GM21515 (cell line): ENCODE results near the gene JMY.

Experiments used
- ATAC-seq: cut with Tn5 transposase; IDR thresholded peaks from one replicate; pipeline ENCODE4 v1.9.1; 2021; ENCODE audit not compliant: unreplicated experiment

Gene JMY

DNA sequence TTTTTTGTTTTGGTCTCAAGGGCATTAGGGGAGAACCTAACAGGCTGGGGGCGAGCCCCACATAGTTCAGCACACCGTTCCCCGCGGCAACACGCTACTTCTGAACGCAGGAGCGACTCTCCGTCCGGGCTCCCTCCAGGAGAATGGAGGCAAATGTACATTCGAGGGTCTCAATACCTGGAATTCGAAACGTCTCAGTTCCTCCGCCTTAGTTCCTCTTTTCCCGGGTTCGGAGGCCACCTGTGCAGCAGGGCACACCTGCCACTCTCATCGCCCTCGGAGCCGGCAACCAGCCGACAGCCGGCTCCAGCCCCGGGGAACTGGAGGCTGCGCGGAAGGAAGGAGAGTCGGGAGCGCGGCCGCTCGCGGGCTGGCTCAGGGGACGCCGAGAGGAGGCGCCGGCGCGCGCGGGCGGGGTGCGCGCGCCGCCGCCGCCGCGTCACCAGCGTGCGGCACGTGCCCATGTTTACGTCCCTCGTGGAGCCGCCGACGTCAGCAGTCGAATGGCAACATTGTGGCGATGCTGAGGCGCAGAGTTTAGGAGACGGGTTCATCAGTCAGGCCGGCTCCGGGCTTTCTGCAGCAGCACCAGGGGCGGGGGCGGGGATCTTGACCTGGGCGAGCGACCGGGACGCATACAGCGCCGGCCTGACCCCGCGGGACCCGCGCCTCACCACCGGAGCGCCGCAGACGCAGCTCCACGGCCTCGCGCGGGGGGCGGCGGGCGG, at the start of gene JMY:
Gene JMY, plus strand, starts transcription at position 498 of the 728 bp plus-strand sequence. CDS start 520 bp downstream, outside the sequence.
- peak; percentile 68 for ATAC-seq

DNA sequence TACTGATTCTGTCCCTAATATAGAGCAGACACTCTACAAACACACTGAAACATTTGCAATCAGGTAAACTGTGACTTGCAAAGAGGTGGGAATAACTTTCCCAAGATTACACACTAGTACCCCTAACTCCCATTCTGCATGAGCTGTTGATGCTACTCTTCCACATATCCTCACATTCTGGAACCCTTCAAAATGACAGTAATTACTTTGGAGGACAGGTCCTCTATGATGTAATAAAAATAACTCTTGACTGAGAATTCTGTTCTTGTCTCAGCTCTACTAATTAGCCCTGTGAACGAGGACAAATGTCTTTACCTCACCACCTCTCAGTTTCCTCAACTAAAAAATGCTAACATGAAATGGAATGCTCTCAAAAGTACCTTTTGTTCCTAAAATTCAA, 49.5 kb upstream of the JMY start:
- no peak for ATAC-seq

- no peak for ATAC-seq
Measured at GRCh38 chr5:79189439-79190234, 46.3 kb upstream of the JMY start.

- no peak for ATAC-seq
Measured at GRCh38 chr5:79190235-79190529, 45.7 kb upstream of the JMY start.

DNA sequence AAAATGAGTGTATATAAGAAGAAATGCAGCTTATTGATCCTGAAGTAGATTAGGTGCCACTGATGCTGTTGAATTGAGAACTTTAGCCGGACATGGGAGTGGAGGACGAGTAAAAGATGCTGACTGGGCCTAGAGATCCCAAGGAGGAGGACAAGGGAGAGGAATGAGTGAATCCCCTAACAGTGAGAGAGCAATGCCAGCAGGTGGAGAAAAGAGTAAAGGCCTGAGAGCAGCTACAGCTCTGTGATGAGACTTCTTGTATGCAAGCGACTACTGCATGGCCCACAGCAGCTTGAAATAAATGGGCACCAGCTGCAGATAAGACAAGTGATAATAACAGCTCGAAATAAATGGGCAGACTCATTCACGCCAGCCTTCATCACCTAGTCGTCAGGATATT, 44.5 kb upstream of the JMY start:
- no peak for ATAC-seq

DNA sequence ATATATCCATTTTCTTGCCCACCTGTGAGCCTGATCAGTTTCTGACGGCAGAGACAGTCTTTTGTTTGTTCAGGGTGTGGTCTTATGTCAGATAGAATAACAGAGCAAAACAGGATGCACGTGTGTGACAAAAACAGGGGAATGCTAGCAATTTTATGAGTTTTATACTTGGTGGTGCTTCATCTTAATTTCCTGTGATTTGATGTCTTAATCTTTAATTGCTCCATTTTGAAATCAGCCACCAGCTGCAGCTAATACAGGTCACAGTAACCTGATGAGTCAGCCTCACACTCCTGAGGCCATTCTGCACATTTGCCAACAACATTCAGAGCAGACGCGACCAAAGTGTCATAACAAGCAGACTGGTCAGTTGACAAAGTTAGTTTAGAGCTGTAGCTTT, 42.3 kb upstream of the JMY start:
- ATAC-seq, result no peak

- peak; percentile 56 for ATAC-seq
Measured at GRCh38 chr5:79200573-79201183, 35.3 kb upstream of the JMY start.

GRCh38 chr5:79201206-79201605, 34.7 kb upstream of the JMY start:
- no peak for ATAC-seq

DNA sequence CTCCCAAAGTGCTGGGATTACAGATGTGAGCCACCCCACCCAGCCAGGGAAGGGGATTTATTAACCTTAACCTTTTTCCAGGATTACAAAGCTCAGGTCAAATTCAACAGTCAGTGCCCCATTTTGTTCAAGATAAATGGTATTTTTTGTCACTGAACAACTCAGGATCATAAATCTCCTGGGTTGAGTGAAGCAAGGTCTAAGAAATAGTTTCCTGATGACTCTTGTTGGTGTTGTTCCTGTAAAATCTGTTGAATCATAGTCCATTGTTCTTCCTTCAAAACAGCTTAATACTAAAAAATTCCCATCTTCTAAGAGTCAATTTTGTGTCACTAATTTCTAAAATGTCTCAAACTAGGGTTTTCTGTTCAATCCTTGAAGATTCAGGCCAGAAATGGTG, 33.9 kb upstream of the JMY start:
- no peak for ATAC-seq

- ATAC-seq, result no peak
Measured at GRCh38 chr5:79205965-79206364, 30.0 kb upstream of the JMY start.

DNA sequence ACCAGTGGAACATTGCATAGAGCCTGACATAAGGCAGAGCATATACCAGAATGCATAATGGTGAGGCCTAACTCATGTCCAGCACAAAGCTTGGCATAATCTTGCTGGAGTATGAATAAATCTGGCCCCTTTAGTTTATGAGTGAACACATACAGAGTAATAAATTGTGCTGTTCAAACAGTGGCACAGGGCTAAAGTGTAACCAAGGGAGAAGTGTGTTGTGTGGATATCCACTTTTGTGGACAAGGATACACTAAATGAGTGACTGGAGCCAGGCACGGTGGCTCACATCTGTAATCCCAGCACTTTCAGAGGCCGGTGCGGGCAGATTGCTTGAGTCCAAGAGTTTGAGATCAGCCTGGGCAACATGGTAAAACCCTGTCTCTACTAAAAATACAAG, 29.4 kb upstream of the JMY start:
- no peak for ATAC-seq

- ATAC-seq, result no peak
Measured at GRCh38 chr5:79209505-79209904, 26.4 kb upstream of the JMY start.

DNA sequence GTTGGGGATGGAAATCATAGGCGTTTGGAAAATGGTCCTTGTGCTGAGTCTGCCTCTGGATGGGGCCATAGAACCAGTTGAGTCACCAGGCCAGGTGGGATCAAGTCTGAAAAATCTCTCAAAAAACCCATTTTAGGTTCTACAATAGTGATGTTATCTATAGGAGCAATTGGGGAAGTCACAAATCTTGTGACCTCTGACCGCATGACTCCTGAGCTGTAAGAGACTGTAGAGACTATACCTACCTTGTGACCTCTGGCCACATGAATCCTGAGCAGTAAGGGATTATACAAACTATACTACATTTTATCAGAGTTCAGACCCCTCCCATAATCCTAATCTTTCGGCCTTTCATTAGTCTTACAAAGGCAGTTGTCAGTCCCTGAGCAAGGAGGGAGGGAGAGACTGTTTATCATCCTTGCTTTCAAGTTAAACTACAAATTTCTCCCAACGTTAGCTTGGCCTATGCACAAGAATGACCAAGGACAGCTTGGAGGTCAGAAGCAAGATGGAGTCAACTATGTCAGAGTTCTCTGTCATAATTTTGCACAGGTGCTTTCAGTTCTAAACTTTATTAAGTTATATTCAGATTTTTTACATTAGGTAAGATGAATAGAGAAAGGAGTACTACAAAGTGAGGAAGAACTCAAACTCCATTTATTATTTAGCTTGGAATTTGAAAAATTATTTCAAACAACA, 11.5 kb upstream of the JMY start:
- ATAC-seq, result no peak

DNA sequence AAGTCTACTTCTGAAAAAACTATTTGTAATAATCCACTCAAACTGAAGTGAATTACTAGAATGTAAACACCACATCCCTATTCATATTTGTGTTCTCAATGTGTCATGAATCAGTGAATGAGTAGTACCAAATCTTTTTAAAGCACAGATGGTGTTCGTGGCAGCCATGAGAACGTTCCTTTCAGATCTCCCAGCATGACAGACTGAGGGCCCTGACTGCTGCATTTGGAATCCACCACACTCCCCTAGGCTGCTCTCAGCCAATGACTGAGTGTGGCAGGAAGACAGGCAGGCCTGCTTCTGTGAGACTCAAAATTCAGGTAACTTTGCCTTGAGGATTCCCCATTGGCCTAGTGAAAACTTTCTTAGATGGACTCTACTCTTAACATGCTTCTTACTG, 10.9 kb upstream of the JMY start:
- no peak for ATAC-seq

DNA sequence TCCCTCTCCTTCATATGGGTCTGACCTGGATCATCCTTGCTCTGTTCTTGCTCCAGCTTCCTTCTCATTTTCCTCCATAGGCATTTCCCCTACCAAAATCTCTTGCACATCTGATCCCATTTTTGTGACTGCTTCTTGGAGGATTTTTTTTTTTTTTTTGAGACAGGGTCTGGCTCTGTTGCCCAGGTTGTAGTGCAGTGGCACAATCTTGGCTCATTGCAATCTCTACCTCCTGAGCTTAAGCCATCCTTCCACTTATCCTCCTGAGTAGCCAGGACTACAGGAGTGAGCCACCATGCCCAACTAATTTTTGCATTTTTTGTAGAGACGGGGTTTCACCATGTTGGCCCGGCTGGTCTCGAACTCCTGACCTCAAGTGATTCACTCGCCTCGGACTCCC, 10.5 kb upstream of the JMY start:
- no peak for ATAC-seq

GRCh38 chr5:79227484-79228025, 8.4 kb upstream of the JMY start:
- no peak for ATAC-seq

DNA sequence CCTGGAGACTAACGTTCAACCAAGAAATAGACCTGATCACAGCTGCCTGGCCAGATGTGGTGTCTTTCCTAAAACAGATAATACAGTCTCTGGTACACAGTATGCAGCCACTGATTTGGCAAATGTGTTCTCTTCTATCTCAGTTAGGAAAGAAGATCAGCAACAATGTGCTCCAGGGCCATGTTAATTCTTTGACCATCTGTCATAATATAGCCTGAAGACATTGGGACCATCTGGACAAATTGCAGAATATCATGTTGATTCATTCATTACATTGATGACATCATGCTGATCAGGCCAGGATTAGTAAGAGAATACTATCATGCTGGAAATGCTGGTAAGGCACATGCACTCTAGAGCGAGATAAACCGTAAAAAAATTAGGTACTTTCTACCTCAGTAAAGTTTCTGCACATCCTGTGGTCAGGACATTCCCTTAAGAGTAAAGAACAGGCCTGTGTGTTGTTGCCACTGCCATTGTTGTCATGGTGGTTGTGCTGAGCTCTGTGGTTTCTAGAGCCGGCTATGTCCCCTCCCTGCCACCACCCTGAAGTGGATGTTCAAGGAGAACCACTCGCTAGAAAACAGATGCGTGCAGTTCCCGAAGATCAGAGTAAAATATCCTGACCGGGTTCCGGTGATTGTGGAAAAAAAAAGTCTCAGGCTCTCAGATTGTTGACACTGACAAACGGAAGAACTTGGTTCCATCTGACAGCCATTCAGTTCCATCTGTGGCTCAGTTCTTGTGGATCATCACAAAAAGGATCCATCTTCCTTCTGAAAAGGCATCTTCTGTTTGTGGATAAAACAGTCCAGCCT, 6.4 kb upstream of the JMY start:
- peak; percentile 70 for ATAC-seq

- peak; percentile 9 for ATAC-seq
Measured at GRCh38 chr5:79235261-79235633, 684 bp upstream of the JMY start.

DNA sequence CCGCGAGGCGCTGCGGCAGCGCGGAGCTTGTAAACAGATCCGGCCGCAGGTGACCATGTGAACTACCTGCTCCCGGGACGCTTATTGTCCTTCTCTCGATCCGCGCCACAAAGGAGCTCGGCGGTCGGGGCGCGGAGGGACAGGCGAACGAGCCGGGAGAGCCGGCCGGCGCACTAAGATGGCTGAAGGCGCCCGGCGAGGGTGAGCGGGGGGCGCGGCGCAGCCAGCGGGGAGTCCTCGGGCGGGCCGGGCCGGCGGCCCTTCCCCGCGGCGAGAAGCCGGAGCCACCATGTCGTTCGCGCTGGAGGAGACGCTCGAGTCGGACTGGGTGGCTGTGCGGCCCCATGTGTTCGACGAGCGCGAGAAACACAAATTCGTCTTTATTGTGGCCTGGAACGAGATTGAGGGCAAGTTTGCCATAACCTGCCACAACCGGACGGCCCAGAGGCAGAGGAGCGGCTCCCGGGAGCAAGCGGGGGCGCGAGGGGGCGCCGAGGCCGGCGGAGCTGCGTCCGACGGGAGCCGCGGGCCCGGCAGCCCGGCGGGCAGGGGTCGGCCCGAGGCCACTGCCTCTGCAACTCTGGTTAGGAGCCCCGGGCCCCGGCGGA, 535 bp downstream of the JMY start:
- ATAC-seq, result peak; percentile 26
